Motor neuron (in vitro differentiated cells): ENCODE data around the gene CCDC89. TPM values are rescaled to one million over a fixed set of nuclear protein-coding genes. Genes with fewer than 3 reads are reported as not detected.
"Not testable (repeated sequence)": the region's sequence is repeated elsewhere in the genome, so short reads cannot be mapped to it uniquely, and the experiment has no call there.

Source experiments
- ATAC-seq, 8 experiments: fragments of 200-7000 bp; cut with Tn5 transposase; replicated peaks in 6 of 8; 2 replicates each; pipeline ENCODE4 v1.8.0; 2021; ENCODE audit warnings: mild to moderate bottlenecking in 8 of 8, moderate library complexity in 8 of 8
- H3K27ac ChIP-seq, 2 donors: fragments of 250-450 bp; sonication (Bioruptor Pico); 2 replicates each; pipeline ENCODE4 v1.9.0; 2021; ENCODE audit warnings: antibody characterized with exemption in 2 of 2, mild to moderate bottlenecking in 2 of 2, moderate library complexity in 1 of 2
- H3K4me1 ChIP-seq, 2 donors: fragments of 250-450 bp; sonication (Bioruptor Pico); replicated peaks in 1 of 2; 2 replicates each; pipeline ENCODE4 v1.6.1; 2021; ENCODE audit warnings: antibody characterized with exemption in 2 of 2, mild to moderate bottlenecking in 2 of 2, moderate library complexity in 1 of 2
- H3K4me3 ChIP-seq, 5 donors: fragments of 250-450 bp; sonication (Bioruptor Pico); 2 replicates each; pipeline ENCODE4 v1.9.0; 2021; ENCODE audit warnings: antibody characterized with exemption in 5 of 5, mild to moderate bottlenecking in 5 of 5, moderate library complexity in 4 of 5
- WGBS, 10 experiments: fragments of 450-650 bp; shearing (Covaris generic); methylation state at CpG; one replicate each; pipeline ENCODE4 v1.0.0; 2022; 5-methylcytosine and 5-hydroxymethylcytosine counted together
- in situ Hi-C, 9 experiments: fragments of 400-800 bp; cut with MboI; loops; one replicate each; pipeline ENCODE4 v1.15.0; 2021; ENCODE audit warnings: low sequenced_read_pairs in 9 of 9, low pct_unique_long_range_greater_than_20kb in 2 of 9; ENCODE audit not compliant: unreplicated experiment in 9 of 9
- total RNA-seq, 8 experiments: library from RNA; unstranded; fragments of 300-600 nt; gene quantifications; 2 replicates each; pipeline versions ENCODE4 v1.2.3 to v1.2.4, GENCODE V29; 2022

Gene CCDC89
- total RNA-seq, 8 experiments from 2014 or later: 0.18 to 4.7 (median 0.71) TPM

GRCh38 chr11:85679576-85679975 lies 6.4 kb downstream of the CCDC89 start:
- Histone ChIP-seq H3K27ac (no peak overlapping the region), H3K4me3 (no peak overlapping the region), H3K4me1 (no peaks in the 10 kb centered on the region)
- no peak for ATAC-seq
- in situ Hi-C loops: no loop called here
- 0 to 95% (median 78%) methylated on average over 1 to 4 of the region's 4 CpGs for WGBS, 10 experiments

GRCh38 chr11:85673393-85673792 lies 12.6 kb downstream of the CCDC89 start:
- no peak for ATAC-seq
- 50 to 100% (median 83%) methylated on average over 1 to 3 of the region's 3 CpGs; no CpG with 5 or more reads in 1 of the 10 experiments for WGBS, 10 experiments
- Histone ChIP-seq H3K4me3 (no peak overlapping the region), H3K4me1 (no peaks in the 10 kb centered on the region), H3K27ac (no peak overlapping the region)
- in situ Hi-C loops: no loop called here

GRCh38 chr11:85672105-85672902 lies 13.7 kb downstream of the CCDC89 start:
- 5 to 80% (median 30%) methylated on average over 1 to 5 of the region's 8 CpGs; no CpG with 5 or more reads in 1 of the 10 experiments for WGBS, 10 experiments
- ATAC-seq: peak in 2 of 8 experiments; percentile 31 to 68
- no peak overlapping the region for H3K4me3 ChIP-seq
- no peak overlapping the region for H3K27ac ChIP-seq
- in situ Hi-C loops: no loop called here
- H3K4me1 ChIP-seq: no peaks in the 10 kb centered on the region

GRCh38 chr11:85670949-85671663 lies 14.9 kb downstream of the CCDC89 start:
- ATAC-seq, H3K4me3 ChIP-seq, H3K27ac ChIP-seq, in situ Hi-C loops, H3K4me1 ChIP-seq: not testable (repeated sequence)

- WGBS, 10 experiments: 45 to 100% (median 92%) methylated on average over 1 of the region's 1 CpG
- Histone ChIP-seq H3K27ac (no peak overlapping the region), H3K4me3 (no peak overlapping the region), H3K4me1 (peaks cover 4 to 8% of the 10 kb centered on the region in 2 donors)
- in situ Hi-C loops: no loop called here
- no peak for ATAC-seq
Measured at GRCh38 chr11:85668157-85668556, 17.8 kb downstream of the CCDC89 start.

- H3K27ac ChIP-seq: no peak overlapping the region
- no peak for ATAC-seq
- peaks cover 4 to 8% of the 10 kb centered on the region in 2 donors for H3K4me1 ChIP-seq
- no peak overlapping the region for H3K4me3 ChIP-seq
- WGBS, 10 experiments: 48 to 100% (median 86%) methylated on average over 1 to 3 of the region's 3 CpGs; no CpG with 5 or more reads in 3 of the 10 experiments
- in situ Hi-C loops: no loop called here
Measured at GRCh38 chr11:85666687-85667086, 19.3 kb downstream of the CCDC89 start.

- Histone ChIP-seq H3K4me1 (peaks cover 4 to 17% of the 10 kb centered on the region in 2 donors), H3K4me3 (no peak overlapping the region), H3K27ac (no peak overlapping the region)
- in situ Hi-C loops: no loop called here
- 20 to 100% (median 72%) methylated on average over 1 to 5 of the region's 5 CpGs for whole genome bisulfite sequencing, 10 experiments
- no peak for ATAC-seq
Measured at GRCh38 chr11:85665733-85666132, 20.3 kb downstream of the CCDC89 start.

- in situ Hi-C loops: no loop called here
- H3K27ac ChIP-seq: peak within 1 kb of the TSS; percentile 95 to 99
- peaks cover 4 to 24% of the 10 kb centered on the region in 2 donors for H3K4me1 ChIP-seq
- WGBS, 10 experiments: 0 to 71% (median 4%) methylated on average over 1 to 21 of the region's 67 CpGs; no CpG with 5 or more reads in 1 of the 10 experiments
- H3K4me3 ChIP-seq: peak within 1 kb of the TSS; percentile 57 to 90 (median 77)
- ATAC-seq: peak; percentile 88 to 94 (median 90)
Measured at GRCh38 chr11:85664615-85665481, 21.1 kb downstream of the CCDC89 start, which contains the start of gene CREBZF. CREBZF (minus strand) TSS chr11:85665129; CDS start chr11:85664875, 254 bp downstream.

- peak; percentile 30 to 50 (median 44) for ATAC-seq
- in situ Hi-C loops: no loop called here
Measured at GRCh38 chr11:85663753-85664614, 22.0 kb downstream of the CCDC89 start.

GRCh38 chr11:85663080-85663752 lies 22.8 kb downstream of the CCDC89 start:
- in situ Hi-C loops: no loop called here
- H3K4me3 ChIP-seq: peak overlapping the region; percentile 57 to 90 (median 77)
- 0 to 8% (median 2%) methylated on average over 2 to 10 of the region's 10 CpGs for WGBS, 10 experiments
- ATAC-seq: no peak
- peaks cover 7 to 33% of the 10 kb centered on the region in 2 donors for H3K4me1 ChIP-seq
- peak overlapping the region; percentile 95 to 99 for H3K27ac ChIP-seq

More at GRCh38 chr11:85663753-85664614, 22.0 kb downstream of the CCDC89 start:
- 0 to 3% (median 0%) methylated on average over 1 to 36 of the region's 73 CpGs; no CpG with 5 or more reads in 1 of the 10 experiments for WGBS, 10 experiments
- Histone ChIP-seq H3K27ac (peak overlapping the region; percentile 95 to 99), H3K4me1 (peaks cover 4 to 33% of the 10 kb centered on the region in 2 donors), H3K4me3 (peak overlapping the region; percentile 57 to 90 (median 77))

- in situ Hi-C loops: no loop called here
- WGBS, 10 experiments: 0 to 12% (median 3%) methylated on average over 2 to 4 of the region's 4 CpGs
- Histone ChIP-seq H3K4me1 (peaks cover 7 to 33% of the 10 kb centered on the region in 2 donors), H3K27ac (no peak overlapping the region), H3K4me3 (peak overlapping the region; percentile 57 to 90 (median 77))
- no peak for ATAC-seq
Measured at GRCh38 chr11:85661972-85662664, 23.9 kb downstream of the CCDC89 start.
